Breast epithelium (tissue), 4 donors: Measurements from ENCODE around the gene MYO1D. TPM values are rescaled to one million over a fixed set of nuclear protein-coding genes. Genes with fewer than 3 reads are reported as not detected.

ENCODE experiments used
- DNase-seq, 2 donors: peaks; one replicate each; pipeline ENCODE4 v3.0.0-alpha.2; 2019; ENCODE audit warnings: low spot score in 2 of 2
- H3K27ac ChIP-seq, 2 donors: fragments of 200-600 bp; sonication (generic) in 1 of 2; one replicate each; pipeline ENCODE4 v1.5.1; 2016 to 2019; ENCODE audit warnings: mild to moderate bottlenecking in 1 of 2
- H3K27me3 ChIP-seq, 2 donors: fragments of 200-600 bp; sonication (generic) in 1 of 2; one replicate each; pipeline versions ENCODE4 v1.5.1 to v1.6.0; 2017 to 2019; ENCODE audit warnings: control low read depth in 1 of 2, mild to moderate bottlenecking in 1 of 2
- H3K36me3 ChIP-seq: fragments of 200-600 bp; one replicate; pipeline ENCODE4 v1.5.1; 2019
- H3K4me1 ChIP-seq, 2 donors: fragments of 200-600 bp; sonication (generic); one replicate each; pipeline ENCODE4 v1.5.1; 2016 to 2019; ENCODE audit warnings: control low read depth in 1 of 2
- H3K4me3 ChIP-seq, 3 donors: fragments of 200-600 bp; sonication (generic); 1 replicate in 2 of 3; 2 replicates in 1 of 3; pipeline ENCODE4 v1.5.1; 2016 to 2019; ENCODE audit warnings: mild to moderate bottlenecking in 3 of 3, moderate library complexity in 2 of 3
- H3K9me3 ChIP-seq, 2 donors: fragments of 200-600 bp; sonication (generic) in 1 of 2; one replicate each; pipeline ENCODE4 v1.5.1; 2016 to 2019; ENCODE audit warnings: control low read depth in 1 of 2
- CTCF ChIP-seq, 3 donors: fragments of 450-650 bp; IDR thresholded peaks; one replicate each; pipeline ENCODE4 v1.5.1; 2016 to 2017; ENCODE audit warnings: antibody characterized with exemption in 3 of 3, mild to moderate bottlenecking in 3 of 3, moderate library complexity in 3 of 3
- POLR2A ChIP-seq: fragments of 450-650 bp; IDR thresholded peaks from one replicate; pipeline ENCODE4 v1.6.1; 2016; ENCODE audit warnings: antibody characterized with exemption, mild to moderate bottlenecking, moderate library complexity
- POLR2AphosphoS5 ChIP-seq, 3 donors: sonication (generic); formaldehyde crosslinking; IDR thresholded peaks; one replicate each; pipeline ENCODE4 v1.6.1; 2017; ENCODE audit warnings: antibody characterized with exemption in 3 of 3
- intact Hi-C: fragments of 100-400 bp; cut with DNase I; formaldehyde crosslinking; loops from one replicate; pipeline ENCODE4 v1.15.1; 2023; ENCODE audit warnings: low total_unique reads
- total RNA-seq, 3 donors: library from RNA; depleted of rRNA; stranded (reverse); fragments of >200 nt; gene quantifications; one replicate each; pipeline ENCODE4 v1.1.0, GENCODE V29; 2016

Gene MYO1D
- total RNA-seq, 3 donors from 2014 or later, result 54.4 to 114 (median 76.7) TPM

GRCh38 chr17:32865141-32865540 lies 11.8 kb downstream of the MYO1D start:
- Histone ChIP-seq H3K4me1 (no peaks in the 10 kb centered on the region), H3K4me3 (no peak overlapping the region), H3K27me3 (no peaks in the 10 kb centered on the region), H3K27ac (no peak overlapping the region), H3K36me3 (no peaks in the 10 kb centered on the region), H3K9me3 (no peaks in the 10 kb centered on the region)
- intact Hi-C loops, result no loop called here
- no peak for TF ChIP-seq POLR2A
- TF ChIP-seq POLR2AphosphoS5 (IDR thresholded peaks at IDR 0.05), result no peak
- no peak for TF ChIP-seq CTCF (IDR thresholded peaks at IDR 0.05)
- no peak for DNase-seq

GRCh38 chr17:32863559-32863958 lies 13.4 kb downstream of the MYO1D start:
- H3K27ac ChIP-seq, result no peak overlapping the region
- TF ChIP-seq POLR2AphosphoS5 (IDR thresholded peaks at IDR 0.05), result no peak
- TF ChIP-seq POLR2A, result no peak
- no peak for TF ChIP-seq CTCF (IDR thresholded peaks at IDR 0.05)
- H3K27me3 ChIP-seq, result no peaks in the 10 kb centered on the region
- DNase-seq, result no peak
- H3K4me3 ChIP-seq, result no peak overlapping the region
- no peaks in the 10 kb centered on the region for H3K36me3 ChIP-seq
- no peaks in the 10 kb centered on the region for H3K4me1 ChIP-seq
- intact Hi-C loops, result no loop called here
- H3K9me3 ChIP-seq, result no peaks in the 10 kb centered on the region

- Histone ChIP-seq H3K36me3 (no peaks in the 10 kb centered on the region), H3K9me3 (no peaks in the 10 kb centered on the region), H3K27me3 (no peaks in the 10 kb centered on the region), H3K4me3 (no peak overlapping the region), H3K27ac (no peak overlapping the region), H3K4me1 (no peaks in the 10 kb centered on the region)
- DNase-seq, result no peak
- TF ChIP-seq POLR2A (no peak), POLR2AphosphoS5 (IDR thresholded peaks at IDR 0.05) (no peak), CTCF (IDR thresholded peaks at IDR 0.05) (no peak)
- intact Hi-C loops, result no loop called here
These were observed 14.0 kb downstream of the MYO1D start for GRCh38 chr17:32862940-32863339.

GRCh38 chr17:32861981-32862380 lies 14.9 kb downstream of the MYO1D start:
- TF ChIP-seq POLR2AphosphoS5 (IDR thresholded peaks at IDR 0.05), result no peak
- no peak for TF ChIP-seq POLR2A
- no peak for TF ChIP-seq CTCF (IDR thresholded peaks at IDR 0.05)
- no peaks in the 10 kb centered on the region for H3K9me3 ChIP-seq

GRCh38 chr17:32859857-32860525 lies 16.9 kb downstream of the MYO1D start:
- DNase-seq, result no peak
- Histone ChIP-seq H3K36me3 (no peaks in the 10 kb centered on the region), H3K4me1 (no peaks in the 10 kb centered on the region), H3K9me3 (no peaks in the 10 kb centered on the region), H3K27me3 (no peaks in the 10 kb centered on the region), H3K27ac (no peak overlapping the region), H3K4me3 (no peak overlapping the region)
- intact Hi-C loops, result loop anchor here (10.0 kb wide), 1 partner anchor 495 kb away; no protein-coding TSS in a partner anchor
- no peak for TF ChIP-seq CTCF (IDR thresholded peaks at IDR 0.05)
- TF ChIP-seq POLR2A, result no peak
- no peak for TF ChIP-seq POLR2AphosphoS5 (IDR thresholded peaks at IDR 0.05)

More at GRCh38 chr17:32861981-32862380, 14.9 kb downstream of the MYO1D start:
- Histone ChIP-seq H3K4me3 (no peak overlapping the region), H3K36me3 (no peaks in the 10 kb centered on the region), H3K27ac (no peak overlapping the region), H3K4me1 (no peaks in the 10 kb centered on the region), H3K27me3 (no peaks in the 10 kb centered on the region)
- no peak for DNase-seq
- intact Hi-C loops, result no loop called here
